ENCODE data around the gene KIF3B. TPM values are rescaled to one million over a fixed set of nuclear protein-coding genes. Genes with fewer than 3 reads are reported as not detected.
"Not testable (repeated sequence)": the region's sequence is repeated elsewhere in the genome, so short reads cannot be mapped to it uniquely, and the experiment has no call there.

The KIF3B gene
- total RNA-seq, 4 donors from 2014 or later: 8.5 to 14.1 (median 11.4) TPM

DNA sequence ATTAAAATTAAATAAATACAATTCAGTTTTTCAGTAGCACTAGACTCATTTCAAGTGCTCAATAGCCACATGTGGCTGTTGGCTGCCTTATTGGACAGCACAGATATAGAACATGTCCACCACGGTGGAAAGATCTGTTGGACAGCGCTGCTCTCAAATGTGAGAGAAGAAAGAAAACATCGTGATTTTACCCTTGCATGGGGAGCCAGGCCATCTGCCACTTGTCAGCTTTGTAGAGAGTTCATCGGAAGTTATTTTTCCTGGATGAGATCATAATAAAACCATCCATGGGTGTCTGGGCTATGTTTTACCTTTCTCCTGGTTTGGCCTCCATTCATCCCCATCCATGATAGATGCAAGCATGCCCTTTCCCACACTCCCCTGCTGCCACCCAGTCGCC lies 5.8 kb upstream of the KIF3B start:
- no peak for DNase-seq
- no peaks in the 10 kb centered on the region for H3K9me3 ChIP-seq
- peaks cover 0 to under 1% (median 0%) of the 10 kb centered on the region in 3 donors for H3K4me1 ChIP-seq
- TF ChIP-seq, protein P1, sequence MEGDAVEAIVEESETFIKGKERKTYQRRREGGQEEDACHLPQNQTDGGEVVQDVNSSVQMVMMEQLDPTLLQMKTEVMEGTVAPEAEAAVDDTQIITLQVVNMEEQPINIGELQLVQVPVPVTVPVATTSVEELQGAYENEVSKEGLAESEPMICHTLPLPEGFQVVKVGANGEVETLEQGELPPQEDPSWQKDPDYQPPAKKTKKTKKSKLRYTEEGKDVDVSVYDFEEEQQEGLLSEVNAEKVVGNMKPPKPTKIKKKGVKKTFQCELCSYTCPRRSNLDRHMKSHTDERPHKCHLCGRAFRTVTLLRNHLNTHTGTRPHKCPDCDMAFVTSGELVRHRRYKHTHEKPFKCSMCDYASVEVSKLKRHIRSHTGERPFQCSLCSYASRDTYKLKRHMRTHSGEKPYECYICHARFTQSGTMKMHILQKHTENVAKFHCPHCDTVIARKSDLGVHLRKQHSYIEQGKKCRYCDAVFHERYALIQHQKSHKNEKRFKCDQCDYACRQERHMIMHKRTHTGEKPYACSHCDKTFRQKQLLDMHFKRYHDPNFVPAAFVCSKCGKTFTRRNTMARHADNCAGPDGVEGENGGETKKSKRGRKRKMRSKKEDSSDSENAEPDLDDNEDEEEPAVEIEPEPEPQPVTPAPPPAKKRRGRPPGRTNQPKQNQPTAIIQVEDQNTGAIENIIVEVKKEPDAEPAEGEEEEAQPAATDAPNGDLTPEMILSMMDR (IDR thresholded peaks at IDR 0.05): no peak
- no peak for TF ChIP-seq POLR2A (IDR thresholded peaks at IDR 0.05)
- 66 to 69% methylated on average over 5 of the region's 5 CpGs for WGBS, 2 donors
- intact Hi-C loops (cut with DNase I): no loop called here
- no peak overlapping the region for H3K27ac ChIP-seq
- peaks cover 0 to 10% (median 0%) of the 10 kb centered on the region in 4 donors for H3K27me3 ChIP-seq
- H3K4me3 ChIP-seq: no peak overlapping the region
- no peaks in the 10 kb centered on the region for H3K36me3 ChIP-seq

DNA sequence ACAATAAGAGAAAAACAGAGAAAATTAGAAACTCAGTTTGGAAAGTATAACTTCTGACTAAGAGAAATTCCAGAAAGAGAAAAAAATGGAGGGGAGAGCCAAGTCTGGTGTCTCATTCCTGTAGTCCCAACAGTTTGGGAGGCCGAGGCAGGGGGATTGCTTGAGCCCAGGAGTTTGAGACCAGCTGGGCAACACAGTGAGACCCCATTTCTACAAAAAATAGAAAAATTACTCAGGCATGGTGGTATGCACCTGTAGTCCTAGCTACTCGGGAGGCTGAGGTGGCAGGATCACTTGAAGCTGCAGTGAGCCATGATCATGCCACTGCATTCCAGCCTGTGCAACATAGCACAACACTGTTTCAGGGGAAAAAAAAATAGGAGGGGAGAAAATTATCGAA lies 3.1 kb upstream of the KIF3B start:
- Histone ChIP-seq H3K27ac (no peak overlapping the region), H3K36me3 (no peaks in the 10 kb centered on the region), H3K4me3 (no peak overlapping the region), H3K27me3 (peaks cover 0 to 10% (median 0%) of the 10 kb centered on the region in 4 donors), H3K4me1 (peaks cover 5 to 25% (median 14%) of the 10 kb centered on the region in 3 donors), H3K9me3 (no peaks in the 10 kb centered on the region)
- 71 to 84% methylated on average over 3 of the region's 3 CpGs for WGBS, 2 donors
- no peak for DNase-seq
- intact Hi-C loops (cut with DNase I): no loop called here
- TF ChIP-seq, protein P1 (IDR thresholded peaks at IDR 0.05): no peak
- no peak for TF ChIP-seq POLR2A (IDR thresholded peaks at IDR 0.05)

DNA sequence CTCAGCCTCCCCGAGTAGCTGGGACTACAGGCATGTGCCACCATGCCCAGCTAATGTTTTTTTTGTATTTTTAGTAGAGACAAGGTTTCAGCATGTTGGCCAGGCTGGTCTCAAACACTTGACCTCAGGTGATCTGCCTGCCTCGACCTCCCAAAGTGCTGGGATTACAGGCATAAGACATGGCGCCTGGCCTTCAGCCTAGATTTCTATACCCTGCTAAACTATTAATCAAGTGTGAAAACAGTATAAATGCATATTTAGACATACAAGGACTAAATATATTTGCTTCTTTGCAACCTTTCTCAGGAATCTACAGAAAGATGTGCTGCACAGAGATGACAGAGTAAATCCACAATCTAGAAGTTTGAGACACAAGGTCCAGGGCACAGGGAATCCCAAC lies 2.3 kb upstream of the KIF3B start:
- Histone ChIP-seq H3K27me3 (peaks cover 0 to 10% (median 0%) of the 10 kb centered on the region in 4 donors), H3K4me1 (peaks cover 5 to 25% (median 14%) of the 10 kb centered on the region in 3 donors)
- H3K27ac ChIP-seq; H3K36me3 ChIP-seq; intact Hi-C loops (cut with DNase I); H3K9me3 ChIP-seq; DNase-seq; H3K4me3 ChIP-seq: not testable (repeated sequence)
- 74 to 83% methylated on average over 3 of the region's 3 CpGs for WGBS, 2 donors

DNA sequence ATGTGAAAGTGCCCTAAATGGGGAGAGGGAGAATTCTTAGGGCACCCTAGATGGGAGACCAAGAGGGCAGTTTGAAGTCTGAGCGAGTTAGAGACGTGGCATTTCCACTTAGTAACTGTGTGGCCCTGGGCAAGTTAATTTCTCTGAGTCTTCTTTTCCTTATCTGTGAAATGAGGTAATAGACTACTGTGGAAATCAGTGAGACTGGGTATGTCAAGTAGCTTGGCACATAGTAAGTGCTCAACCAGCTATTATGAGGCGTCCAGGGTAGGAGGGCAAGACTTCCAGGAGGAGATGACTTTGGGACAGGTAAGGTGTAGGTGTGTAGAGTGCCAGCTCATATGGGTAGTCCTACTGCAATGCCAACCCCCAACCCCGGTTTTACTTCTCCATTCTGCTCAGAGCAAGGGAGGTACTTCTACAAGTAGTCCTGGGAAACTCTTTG lies 770 bp downstream of the KIF3B start:
- WGBS, 2 donors: 35 to 51% methylated on average over 4 of the region's 4 CpGs
- no peak for TF ChIP-seq POLR2A (IDR thresholded peaks at IDR 0.05)
- TF ChIP-seq, protein P1 (IDR thresholded peaks at IDR 0.05): no peak
- no peak for DNase-seq
- Histone ChIP-seq H3K4me3 (peak overlapping the region; percentile 68 to 95 (median 90)), H3K4me1 (peaks cover 5 to 41% (median 17%) of the 10 kb centered on the region in 3 donors), H3K27ac (peak overlapping the region in 3 of 4 donors; percentile 80 to 87 (median 80)), H3K27me3 (no peaks in the 10 kb centered on the region), H3K9me3 (no peaks in the 10 kb centered on the region), H3K36me3 (peaks cover 0 to 9% (median 0%) of the 10 kb centered on the region in 3 donors)
- intact Hi-C loops (cut with DNase I): no loop called here

DNA sequence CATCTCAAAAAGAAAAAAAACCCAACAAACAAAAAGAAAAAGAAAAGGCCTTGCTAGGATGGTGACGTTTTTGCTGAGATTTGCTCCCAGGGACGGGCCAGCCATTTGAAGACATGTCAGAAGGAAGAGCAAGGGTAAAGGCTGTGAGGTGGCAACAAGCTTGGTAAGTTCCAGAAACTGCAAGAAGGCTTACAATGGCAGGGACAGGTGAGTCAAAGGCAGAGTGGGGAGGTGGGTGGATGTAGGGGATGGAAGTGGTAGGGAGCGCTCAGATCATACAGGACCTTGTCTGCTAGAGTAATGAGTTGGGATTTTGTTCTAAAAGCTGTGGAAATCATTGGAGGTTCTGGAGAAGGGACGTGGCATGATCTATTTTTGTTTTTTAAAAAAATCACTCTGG lies 4.3 kb downstream of the KIF3B start:
- 90 to 93% methylated on average over 4 of the region's 4 CpGs for WGBS, 2 donors
- peaks cover 5 to 55% (median 27%) of the 10 kb centered on the region in 3 donors for H3K4me1 ChIP-seq
- H3K36me3 ChIP-seq: peaks cover 0 to 9% (median 0%) of the 10 kb centered on the region in 3 donors
- H3K9me3 ChIP-seq: no peaks in the 10 kb centered on the region
- DNase-seq: no peak
- TF ChIP-seq, protein P1 (IDR thresholded peaks at IDR 0.05): no peak
- H3K27me3 ChIP-seq: no peaks in the 10 kb centered on the region
- intact Hi-C loops (cut with DNase I): no loop called here
- H3K4me3 ChIP-seq: no peak overlapping the region
- no peak overlapping the region for H3K27ac ChIP-seq

DNA sequence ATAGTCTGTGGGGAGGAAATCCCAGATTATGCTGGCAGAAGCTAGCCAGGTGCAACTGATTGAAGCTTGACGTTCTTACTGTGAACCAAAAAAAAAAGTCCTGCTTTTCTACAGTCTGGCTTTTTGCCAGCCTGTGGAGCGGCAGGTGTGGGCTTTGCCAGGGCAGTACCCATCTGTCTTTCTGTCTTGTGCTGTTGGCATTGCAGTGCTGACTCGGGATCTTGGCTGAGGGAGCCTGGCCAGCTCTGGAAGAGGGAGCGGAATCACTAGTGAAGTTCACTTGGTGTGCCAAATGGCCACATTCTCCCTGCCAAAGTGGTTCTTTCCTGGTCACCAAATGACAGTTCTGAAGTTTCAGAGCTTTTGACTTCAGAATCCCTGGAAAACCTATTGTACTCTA lies 5.0 kb downstream of the KIF3B start:
- DNase-seq: no peak
- WGBS, 2 donors: 26 to 30% methylated on average over 4 of the region's 4 CpGs
- no peak for TF ChIP-seq POLR2A (IDR thresholded peaks at IDR 0.05)
- TF ChIP-seq, protein P1 (IDR thresholded peaks at IDR 0.05): no peak
- Histone ChIP-seq H3K4me1 (peaks cover 0 to 50% (median 22%) of the 10 kb centered on the region in 3 donors), H3K4me3 (no peak overlapping the region), H3K27me3 (no peaks in the 10 kb centered on the region), H3K27ac (no peak overlapping the region), H3K36me3 (peaks cover 0 to 9% (median 0%) of the 10 kb centered on the region in 3 donors), H3K9me3 (no peaks in the 10 kb centered on the region)
- intact Hi-C loops (cut with DNase I): no loop called here
